Effector memory CD8-positive, alpha-beta T cell (primary cell): ENCODE measurements around the gene OR4C13.
"Not testable (repeated sequence)": the region's sequence is repeated elsewhere in the genome, so short reads cannot be mapped to it uniquely, and the experiment has no call there.

Experiments used
- ATAC-seq: fragments of 150-1000 bp; cut with Tn5 transposase; replicated peaks from 2 replicates; pipeline ENCODE4 v1.10.0; 2021; ENCODE audit warnings: mild to moderate bottlenecking, moderate library complexity
- DNase-seq, 3 experiments: peaks; one replicate each; pipeline ENCODE4 v3.0.0; 2021
- H3K27ac Mint-ChIP-seq, 2 donors: one replicate each; pipeline ENCODE4 v1.8.0; 2022; ENCODE audit warnings: mild to moderate bottlenecking in 2 of 2, mixed read lengths in 2 of 2, moderate library complexity in 2 of 2
- H3K27me3 Mint-ChIP-seq, 2 donors: one replicate each; pipeline ENCODE4 v1.8.0; 2022; ENCODE audit warnings: mixed read lengths in 2 of 2
- H3K36me3 Mint-ChIP-seq: one replicate; pipeline ENCODE4 v1.8.0; 2022; ENCODE audit warnings: mild to moderate bottlenecking, moderate library complexity, mixed read lengths; ENCODE audit not compliant: insufficient read depth
- H3K4me1 Mint-ChIP-seq, 2 donors: one replicate each; pipeline ENCODE4 v1.8.0; 2022; ENCODE audit warnings: low read depth in 2 of 2, mixed read lengths in 2 of 2
- H3K4me3 Mint-ChIP-seq, 2 donors: one replicate each; pipeline ENCODE4 v1.8.0; 2022; ENCODE audit warnings: mild to moderate bottlenecking in 2 of 2, mixed read lengths in 2 of 2, moderate library complexity in 2 of 2
- H3K9me3 Mint-ChIP-seq, 2 donors: one replicate each; pipeline ENCODE4 v1.8.0; 2022; ENCODE audit warnings: mixed read lengths in 2 of 2
- total RNA-seq, 9 experiments: gene quantifications; one replicate each; lab custom pipeline; 2026; lab: John Stamatoyannopoulos, UW

The OR4C13 gene
- 0 reads per million in 9 experiments for total RNA-seq

DNA sequence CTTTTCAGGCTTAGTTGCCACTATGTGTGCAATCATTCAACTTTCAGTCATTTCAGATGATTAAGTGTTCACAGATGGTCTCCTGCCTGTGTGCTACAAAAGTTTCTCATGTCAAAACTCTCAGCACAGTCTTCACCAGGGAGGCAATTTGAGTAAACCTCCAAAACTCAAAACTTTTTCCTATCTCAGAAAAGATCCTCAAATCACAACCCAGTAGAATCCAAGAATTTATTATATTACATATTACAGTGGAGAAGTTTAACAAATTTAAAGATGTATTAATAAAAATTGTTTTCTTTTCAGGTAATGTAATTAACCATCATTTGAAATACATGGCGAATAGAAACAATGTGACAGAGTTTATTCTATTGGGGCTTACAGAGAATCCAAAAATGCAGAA is at the start of gene OR4C13:
Gene OR4C13 (plus strand): TSS at position 301 of the 400 bp plus-strand sequence. CDS start 32 bp downstream, at position 333.
- H3K36me3 Mint-ChIP-seq = no peaks in the 10 kb centered on the region
- H3K4me3 Mint-ChIP-seq = no peak within 1 kb of the TSS
- no peak within 1 kb of the TSS for H3K27ac Mint-ChIP-seq
- ATAC-seq (no peak), DNase-seq (no peak)
- no peaks in the 10 kb centered on the region for H3K4me1 Mint-ChIP-seq
- peaks cover 5 to 10% of the 10 kb centered on the region in 2 donors for H3K9me3 Mint-ChIP-seq
- H3K27me3 Mint-ChIP-seq = no peaks in the 10 kb centered on the region

DNA sequence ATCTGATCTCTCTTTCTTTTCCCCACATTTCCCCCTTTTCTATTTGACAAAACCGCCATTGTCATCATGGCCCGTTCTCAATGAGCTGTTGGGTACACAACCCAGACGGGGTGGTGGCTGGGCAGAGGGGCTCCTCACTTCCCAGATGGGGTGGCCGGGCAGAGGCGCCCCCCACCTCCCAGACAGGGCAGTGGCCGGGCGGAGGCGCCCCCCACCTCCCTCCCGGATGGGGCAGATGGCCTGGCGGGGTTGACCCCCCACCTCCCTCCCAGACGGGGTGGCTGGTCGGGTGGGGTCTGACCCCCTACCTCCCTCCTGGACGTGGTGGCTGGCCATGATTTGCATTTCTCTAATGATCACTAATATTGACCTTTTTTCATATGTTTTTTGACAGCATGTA is 40.7 kb upstream of the OR4C13 start:
- ATAC-seq, H3K9me3 Mint-ChIP-seq, H3K27me3 Mint-ChIP-seq, H3K4me3 Mint-ChIP-seq, H3K27ac Mint-ChIP-seq, DNase-seq, H3K36me3 Mint-ChIP-seq, H3K4me1 Mint-ChIP-seq: not testable (repeated sequence)

DNA sequence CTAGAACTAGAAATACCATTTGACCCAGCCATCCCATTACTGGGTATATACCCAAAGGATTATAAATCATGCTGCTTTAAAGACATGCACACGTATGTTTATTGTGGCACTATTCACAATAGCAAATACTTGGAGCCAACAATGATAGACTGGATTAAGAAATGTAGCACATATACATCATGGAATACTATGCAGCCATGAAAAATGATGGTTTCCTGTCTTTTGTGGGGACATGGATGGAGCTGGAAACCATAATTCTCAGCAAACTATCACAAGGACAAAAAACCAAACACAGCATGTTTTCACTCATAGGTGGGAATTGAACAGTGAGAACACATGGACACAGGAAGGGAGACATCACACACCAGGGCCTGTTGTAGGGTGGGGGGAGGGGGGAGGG is 3.5 kb upstream of the OR4C13 start:
- H3K36me3 Mint-ChIP-seq, ATAC-seq, H3K27me3 Mint-ChIP-seq, DNase-seq, H3K4me1 Mint-ChIP-seq, H3K27ac Mint-ChIP-seq, H3K4me3 Mint-ChIP-seq: not testable (repeated sequence)
- H3K9me3 Mint-ChIP-seq = peaks cover 10 to 18% of the 10 kb centered on the region in 2 donors

DNA sequence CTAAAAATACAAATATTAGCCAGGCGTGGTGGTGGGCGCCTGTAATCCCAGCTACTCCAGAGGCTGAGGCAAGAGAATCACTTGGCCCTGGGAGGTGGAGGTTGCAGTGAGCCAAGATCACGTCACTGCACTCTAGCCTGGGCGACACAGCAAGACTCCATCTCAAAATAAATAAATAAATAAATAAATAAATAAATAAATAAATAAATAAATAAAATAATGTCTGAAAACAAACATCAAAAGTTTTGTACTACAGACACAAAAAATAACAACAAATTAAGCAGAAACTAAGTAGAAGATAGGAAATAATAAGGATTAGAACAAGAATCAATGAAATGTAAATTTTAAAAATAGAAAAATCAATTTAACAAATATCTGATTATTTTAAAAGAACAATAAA is 21.2 kb downstream of the OR4C13 start:
- not testable (repeated sequence) for H3K4me1 Mint-ChIP-seq, H3K9me3 Mint-ChIP-seq, DNase-seq, H3K4me3 Mint-ChIP-seq, H3K27ac Mint-ChIP-seq, H3K27me3 Mint-ChIP-seq, H3K36me3 Mint-ChIP-seq, ATAC-seq

DNA sequence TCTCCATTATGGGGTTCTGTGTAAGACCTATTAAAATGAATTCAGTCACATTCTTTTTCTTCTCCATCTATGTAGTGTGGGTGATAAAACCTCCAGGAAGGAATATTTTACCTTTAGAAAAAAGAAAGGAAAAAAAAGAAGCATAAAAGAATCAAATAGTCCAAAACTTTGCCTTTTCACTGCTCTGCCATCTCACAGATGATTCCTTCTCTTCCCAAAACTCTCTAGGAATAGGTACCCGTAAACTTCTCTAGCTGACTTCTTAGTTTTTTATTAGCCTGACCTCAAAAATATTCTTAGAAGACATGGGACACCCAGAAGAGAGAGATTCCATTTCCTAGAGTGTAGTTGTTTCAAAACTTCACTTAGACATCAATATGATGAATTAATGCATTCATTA is 30.2 kb downstream of the OR4C13 start, which contains the start of gene OR4C12:
Gene OR4C12 (minus strand): TSS at position 101 of the 400 bp plus-strand sequence. CDS start 34 bp downstream, at position 67.
- not testable (repeated sequence) for ATAC-seq, H3K4me3 Mint-ChIP-seq, H3K36me3 Mint-ChIP-seq, DNase-seq, H3K27ac Mint-ChIP-seq, H3K27me3 Mint-ChIP-seq, H3K4me1 Mint-ChIP-seq
- peaks cover 5 to 15% of the 10 kb centered on the region in 2 donors for H3K9me3 Mint-ChIP-seq

DNA sequence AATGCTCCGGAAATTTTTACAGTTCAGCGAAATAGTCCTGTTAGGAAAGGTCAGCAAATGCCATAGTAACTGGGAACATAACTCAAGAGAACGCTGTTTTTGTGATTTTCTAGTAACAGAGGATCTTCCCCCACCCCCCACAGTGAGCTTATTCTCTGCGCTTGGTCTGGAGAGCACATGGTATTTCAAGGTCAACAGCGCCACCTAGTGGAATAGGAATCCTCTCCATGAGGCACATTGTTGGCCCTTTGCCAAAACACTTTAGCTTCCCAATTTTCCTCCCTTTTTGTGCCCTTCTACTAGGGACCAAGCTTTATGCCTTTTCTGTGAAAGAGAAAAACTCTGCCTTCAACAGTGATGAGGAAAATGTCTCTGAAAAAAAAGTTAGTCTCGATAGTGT is 43.4 kb downstream of the OR4C13 start:
- Mint-ChIP-seq H3K4me3 (no peak overlapping the region), H3K36me3 (peaks cover 4% of the 10 kb centered on the region), H3K4me1 (no peaks in the 10 kb centered on the region), H3K27me3 (no peaks in the 10 kb centered on the region), H3K27ac (no peak overlapping the region), H3K9me3 (peaks cover 5 to 8% of the 10 kb centered on the region in 2 donors)
- DNase-seq = peak in 1 of 3 experiments; percentile 6
- ATAC-seq = no peak
